ENCODE results near the gene ACVRL1. TPM values are rescaled to one million over a fixed set of nuclear protein-coding genes. Genes with fewer than 3 reads are reported as not detected.

ACVRL1 gene
- total RNA-seq, 1 donor from 2014 or later, result 36.9 TPM

GRCh38 chr12:51871126-51871525, 36.2 kb upstream of the ACVRL1 start:
- H3K4me1 ChIP-seq, result peaks cover 13% of the 10 kb centered on the region
- intact Hi-C loops (cut with micrococcal nuclease), result no loop called here
- no peaks in the 10 kb centered on the region for H3K9me3 ChIP-seq (replicated peaks)
- DNase-seq, result peak; percentile 48
- no peak overlapping the region for H3K27ac ChIP-seq (replicated peaks)
- peaks cover 40% of the 10 kb centered on the region for H3K27me3 ChIP-seq (ENCODE audit: low read depth)
- H3K4me3 ChIP-seq, result no peak overlapping the region
- H3K36me3 ChIP-seq, result no peaks in the 10 kb centered on the region
- no peak for TF ChIP-seq CTCF (IDR thresholded peaks at IDR 0.05; ENCODE audit: borderline replicate concordance)

- intact Hi-C loops (cut with micrococcal nuclease), result no loop called here
- TF ChIP-seq CTCF (IDR thresholded peaks at IDR 0.05; ENCODE audit: borderline replicate concordance), result no peak
- H3K9me3 ChIP-seq (replicated peaks), result no peaks in the 10 kb centered on the region
- no peak overlapping the region for H3K27ac ChIP-seq (replicated peaks)
- peaks cover 13% of the 10 kb centered on the region for H3K4me1 ChIP-seq
- H3K36me3 ChIP-seq, result no peaks in the 10 kb centered on the region
- no peak for DNase-seq
- H3K27me3 ChIP-seq (ENCODE audit: low read depth), result peaks cover 37% of the 10 kb centered on the region
- H3K4me3 ChIP-seq, result no peak overlapping the region
Observed at GRCh38 chr12:51871918-51872688, 35.2 kb upstream of the ACVRL1 start.

- TF ChIP-seq CTCF (IDR thresholded peaks at IDR 0.05; ENCODE audit: borderline replicate concordance), result no peak
- Histone ChIP-seq H3K4me3 (no peak overlapping the region), H3K9me3 (replicated peaks) (no peaks in the 10 kb centered on the region), H3K27ac (replicated peaks) (no peak overlapping the region), H3K27me3 (ENCODE audit: low read depth) (peaks cover 37% of the 10 kb centered on the region), H3K4me1 (peaks cover 13% of the 10 kb centered on the region), H3K36me3 (no peaks in the 10 kb centered on the region)
- intact Hi-C loops (cut with micrococcal nuclease), result no loop called here
- no peak for DNase-seq
Observed at GRCh38 chr12:51872689-51872981, 34.7 kb upstream of the ACVRL1 start.

GRCh38 chr12:51873251-51873994, 33.9 kb upstream of the ACVRL1 start:
- Histone ChIP-seq H3K27me3 (ENCODE audit: low read depth) (peaks cover 30% of the 10 kb centered on the region), H3K9me3 (replicated peaks) (no peaks in the 10 kb centered on the region), H3K4me1 (peaks cover 13% of the 10 kb centered on the region), H3K36me3 (no peaks in the 10 kb centered on the region), H3K27ac (replicated peaks) (no peak overlapping the region), H3K4me3 (no peak overlapping the region)
- intact Hi-C loops (cut with micrococcal nuclease), result no loop called here
- TF ChIP-seq CTCF (IDR thresholded peaks at IDR 0.05; ENCODE audit: borderline replicate concordance), result no peak
- no peak for DNase-seq

DNA sequence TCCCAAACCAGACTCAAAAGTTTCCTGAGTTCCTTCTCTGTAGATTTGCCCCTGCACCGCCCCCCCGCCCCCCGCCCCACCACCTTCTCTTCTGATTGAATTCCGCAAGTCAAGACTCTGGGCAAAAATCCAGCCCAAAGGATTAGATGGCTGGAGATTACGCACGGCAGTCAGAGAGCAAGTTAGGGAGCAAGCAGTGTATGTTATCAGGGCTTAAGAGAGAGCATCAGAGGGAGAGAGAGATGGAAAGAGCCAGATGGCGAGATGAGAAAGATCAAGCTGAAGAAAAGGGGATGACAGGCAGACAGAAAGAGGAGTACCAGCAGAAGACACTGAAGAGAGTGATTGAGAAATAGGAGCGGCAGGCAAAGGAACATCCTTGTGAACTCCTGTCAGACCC, 33.3 kb upstream of the ACVRL1 start:
- Histone ChIP-seq H3K4me3 (no peak overlapping the region), H3K9me3 (replicated peaks) (no peaks in the 10 kb centered on the region), H3K36me3 (no peaks in the 10 kb centered on the region), H3K27ac (replicated peaks) (no peak overlapping the region), H3K4me1 (peaks cover 8% of the 10 kb centered on the region), H3K27me3 (ENCODE audit: low read depth) (peaks cover 24% of the 10 kb centered on the region)
- no peak for DNase-seq
- intact Hi-C loops (cut with micrococcal nuclease), result no loop called here
- TF ChIP-seq CTCF (IDR thresholded peaks at IDR 0.05; ENCODE audit: borderline replicate concordance), result no peak

Measured in left ventricle myocardium inferior (tissue), 1 donor.